Measurements from ENCODE around the gene PCDHGB1. TPM values are rescaled to one million over a fixed set of nuclear protein-coding genes. Genes with fewer than 3 reads are reported as not detected.
A peak's percentile ranks its signal among the peaks of the same experiment; 100 is the strongest.
"Not testable (repeated sequence)": the region's sequence is repeated elsewhere in the genome, so short reads cannot be mapped to it uniquely, and the experiment has no call there.

Gene PCDHGB1
- 6.8 and 8.1 TPM in 2 replicates for total RNA-seq (2014; rRNA removed)
- 3.2 TPM for polyA plus RNA-seq (2012)

GRCh38 chr5:141349917-141350619, at the start of gene PCDHGB1:
TSS of gene PCDHGB1 (plus strand) at chr5:141350099. CDS start at chr5:141350261, 162 bp downstream.
- DNase-seq (ENCODE audit: low read depth): peak; percentile 74

GRCh38 chr5:141303756-141304155, 46.1 kb upstream of the PCDHGB1 start, which contains the start of gene SLC25A2:
TSS of gene SLC25A2 (minus strand) at chr5:141304049. CDS start at chr5:141303865, 184 bp downstream.
- DNase-seq (ENCODE audit: low read depth): no peak

- DNase-seq (ENCODE audit: low read depth): no peak
These were observed 43.3 kb upstream of the PCDHGB1 start for GRCh38 chr5:141306630-141307029.

DNA sequence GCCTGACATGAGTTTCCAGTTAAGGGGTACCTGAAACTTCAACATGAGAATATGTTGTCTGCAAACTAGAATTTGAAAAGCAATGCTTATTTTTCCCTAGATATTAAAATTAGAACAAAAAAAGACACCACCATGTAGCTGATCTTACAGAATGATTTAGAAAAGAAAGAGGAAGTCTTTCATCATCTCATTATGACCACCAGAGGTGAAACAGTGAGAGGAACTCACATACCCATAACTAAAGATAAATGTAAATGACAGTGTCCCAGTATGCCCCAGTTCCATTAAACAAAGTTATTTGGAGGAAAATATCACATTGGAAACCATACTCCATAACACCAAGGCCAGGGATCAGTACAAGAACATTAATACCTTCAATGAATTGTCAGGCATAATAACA, 36.2 kb upstream of the PCDHGB1 start:
- no peak for DNase-seq (ENCODE audit: low read depth)

DNA sequence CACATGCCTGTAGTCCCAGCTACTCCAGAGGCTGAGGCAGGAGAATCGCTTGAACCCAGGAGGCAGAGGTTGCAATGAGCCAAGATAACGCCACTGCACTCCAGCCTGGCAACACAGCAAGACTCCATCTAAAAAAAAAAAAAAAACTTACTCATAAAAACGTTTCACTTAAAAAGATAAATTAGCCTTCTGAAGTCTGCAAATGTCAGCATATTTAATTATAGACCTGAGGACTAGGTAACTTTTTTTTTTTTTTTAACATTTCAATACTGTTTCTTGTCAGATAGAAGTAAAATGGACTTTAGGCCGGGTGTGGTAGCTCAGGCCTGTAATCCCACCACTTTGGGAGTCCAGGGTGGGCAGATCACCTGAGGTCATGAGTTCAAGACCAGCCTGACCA, 32.9 kb upstream of the PCDHGB1 start:
- DNase-seq (ENCODE audit: low read depth): not testable (repeated sequence)

DNA sequence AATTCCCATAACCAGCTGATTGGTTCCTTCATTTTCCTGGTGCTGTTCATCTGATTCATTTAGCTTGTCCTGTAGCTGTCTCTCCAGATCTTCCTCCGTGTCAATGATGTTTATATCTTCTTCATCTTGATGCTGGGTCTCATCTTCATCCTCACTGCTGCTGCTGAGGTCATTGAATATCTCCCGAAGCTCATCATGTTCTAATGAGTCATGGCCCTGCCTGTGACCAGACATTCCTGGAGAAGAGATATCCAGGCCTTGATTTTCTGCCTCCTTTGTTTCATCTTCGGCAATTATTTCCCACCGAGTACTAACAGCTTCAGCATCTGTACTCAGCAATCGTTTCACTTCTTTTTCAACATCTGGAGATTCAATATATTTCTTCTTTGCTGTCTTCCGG, 30.7 kb upstream of the PCDHGB1 start:
- DNase-seq (ENCODE audit: low read depth): peak; percentile 10

- no peak for DNase-seq (ENCODE audit: low read depth)
These were observed 30.2 kb upstream of the PCDHGB1 start for GRCh38 chr5:141319699-141320098.

DNA sequence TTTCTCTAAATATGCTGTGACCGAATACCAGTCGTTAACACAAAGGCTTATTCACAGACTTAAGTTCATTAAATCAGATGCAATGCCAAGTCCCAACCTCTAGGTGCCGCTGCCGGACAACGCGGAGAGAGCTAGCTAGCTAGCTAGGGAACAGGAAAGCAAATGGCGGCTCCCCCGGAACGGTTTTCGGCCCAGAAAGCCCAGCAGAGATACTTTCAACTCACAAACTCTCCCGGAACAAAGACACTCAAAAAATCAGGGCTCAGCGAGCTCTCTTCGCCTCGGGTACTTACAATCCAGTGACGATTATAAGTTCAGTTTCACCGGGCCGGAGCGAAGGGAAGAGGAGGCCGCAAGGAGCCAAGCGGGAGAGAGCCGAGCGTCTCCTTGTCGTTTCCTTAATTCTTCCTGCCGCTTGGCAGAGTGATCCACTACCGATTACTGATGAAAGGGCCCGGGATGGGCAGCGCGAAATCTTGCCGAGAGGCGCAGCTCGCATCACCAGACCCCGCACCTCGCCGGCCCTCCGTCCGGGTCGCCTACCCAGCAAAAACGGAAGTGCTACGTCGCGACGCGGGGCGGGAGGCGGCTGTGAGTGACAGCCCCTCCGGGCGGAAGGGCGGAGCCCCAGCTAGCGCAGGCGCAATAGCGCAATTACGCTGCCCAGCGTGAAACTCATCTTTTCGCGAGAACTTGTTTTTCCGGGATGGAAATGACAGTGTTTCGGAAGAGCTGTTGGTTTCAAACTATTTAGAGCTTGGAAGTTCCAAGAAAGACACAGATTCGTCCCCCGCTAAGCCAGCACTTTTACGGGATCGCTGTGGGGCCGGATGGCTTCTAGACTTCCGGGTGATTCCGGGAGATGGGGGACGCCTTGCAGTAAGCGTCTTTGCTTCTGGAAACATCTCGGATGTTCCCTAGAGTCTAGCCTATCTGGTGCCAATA, 29.4 kb upstream of the PCDHGB1 start, which contains the start of gene TAF7:
Gene TAF7 (minus strand): TSS at position 560 of the 945 bp plus-strand sequence. CDS start 740 bp downstream, outside the sequence.
- DNase-seq (ENCODE audit: low read depth): peak; percentile 93

DNA sequence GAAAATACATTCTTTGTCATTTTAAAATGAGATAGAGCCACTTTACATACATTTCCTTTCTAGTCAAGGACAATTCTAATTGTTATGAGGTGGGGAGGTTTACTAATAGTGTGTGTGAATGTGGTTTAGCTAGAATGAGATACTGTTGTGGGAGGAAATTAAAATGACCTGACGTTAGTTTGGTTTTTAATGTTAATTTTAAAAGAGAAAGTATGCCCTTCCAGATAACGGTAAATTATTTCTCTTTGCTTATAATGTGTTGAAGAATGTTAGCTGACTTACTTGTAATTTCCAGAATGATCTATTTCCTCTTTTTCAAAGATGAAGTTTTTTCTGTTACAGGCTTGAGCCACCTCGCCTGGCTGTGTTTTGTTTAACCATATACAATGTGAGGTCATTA, 27.6 kb upstream of the PCDHGB1 start:
- DNase-seq (ENCODE audit: low read depth): no peak

DNA sequence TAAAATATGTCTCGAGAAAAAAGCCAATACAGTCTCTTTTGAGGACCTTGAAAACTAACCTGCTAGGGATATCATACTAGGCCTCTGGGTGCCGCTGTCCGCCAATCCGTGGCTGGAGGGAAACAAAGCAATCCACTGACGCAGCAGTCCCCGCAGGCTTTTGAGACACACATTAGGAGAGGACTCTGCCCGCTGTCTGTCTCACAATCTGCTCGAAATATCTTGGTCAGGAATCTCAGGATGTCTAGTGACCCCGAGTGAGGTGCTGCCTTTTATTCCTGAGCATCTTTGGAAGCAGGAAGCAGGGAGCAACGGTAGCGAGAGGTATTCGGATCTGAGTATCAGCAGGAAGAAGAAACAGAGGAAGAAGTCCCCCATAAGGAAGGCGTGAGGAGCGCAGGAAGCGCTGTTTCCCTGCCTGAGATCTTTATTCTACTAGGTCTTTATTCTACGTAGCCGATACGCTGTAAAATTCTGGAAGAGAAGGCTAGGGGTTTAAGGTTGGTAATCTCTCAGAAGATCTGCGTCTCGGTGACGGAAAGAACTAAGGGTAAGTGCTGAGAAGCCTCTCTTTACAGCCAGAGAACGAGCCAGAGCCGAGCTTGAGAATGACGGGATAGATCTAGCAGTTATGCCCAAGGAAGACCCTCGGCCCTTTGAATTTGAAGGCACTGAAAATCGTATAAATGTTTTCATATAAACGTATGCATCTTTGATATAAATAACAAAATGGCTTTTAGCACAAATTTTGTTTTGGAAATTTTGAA, 23.6 kb upstream of the PCDHGB1 start:
- peak; percentile 69 for DNase-seq (ENCODE audit: low read depth)

DNA sequence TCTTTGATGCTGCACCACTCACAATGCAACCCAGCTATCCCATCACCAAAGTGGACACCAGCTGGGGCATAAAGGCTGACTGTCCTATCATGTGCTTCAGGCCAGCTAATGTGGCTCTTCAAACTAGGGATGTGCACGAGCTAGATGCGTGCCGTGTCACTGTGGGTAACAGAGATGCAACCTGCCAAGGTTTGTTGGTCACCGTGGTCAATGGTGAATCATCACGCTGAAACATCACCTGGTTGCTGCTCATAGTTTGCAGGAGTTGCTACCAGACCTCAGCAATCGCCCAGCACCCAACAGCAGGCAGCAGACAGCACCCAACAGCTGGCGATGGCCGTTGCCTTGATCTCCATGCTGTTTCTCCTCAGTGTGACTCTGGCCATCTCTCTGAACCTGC, 21.7 kb upstream of the PCDHGB1 start:
- DNase-seq (ENCODE audit: low read depth): peak; percentile 13

GRCh38 chr5:141330299-141331080, 19.4 kb upstream of the PCDHGB1 start, which contains the start of gene PCDHGA1:
TSS of gene PCDHGA1 (plus strand) at chr5:141330514.
- peak; percentile 76 for DNase-seq (ENCODE audit: low read depth)

GRCh38 chr5:141332571-141332970, 17.3 kb upstream of the PCDHGB1 start:
- not testable (repeated sequence) for DNase-seq (ENCODE audit: low read depth)

GRCh38 chr5:141338538-141339306, 11.2 kb upstream of the PCDHGB1 start, which contains the start of gene PCDHGA2:
TSS of gene PCDHGA2 (plus strand) at chr5:141338760.
- peak; percentile 25 for DNase-seq (ENCODE audit: low read depth)

GRCh38 chr5:141340781-141341354, 9.0 kb upstream of the PCDHGB1 start:
- DNase-seq (ENCODE audit: low read depth): not testable (repeated sequence)

- no peak for DNase-seq (ENCODE audit: low read depth)
These were observed 7.1 kb upstream of the PCDHGB1 start for GRCh38 chr5:141342773-141343172.

DNA sequence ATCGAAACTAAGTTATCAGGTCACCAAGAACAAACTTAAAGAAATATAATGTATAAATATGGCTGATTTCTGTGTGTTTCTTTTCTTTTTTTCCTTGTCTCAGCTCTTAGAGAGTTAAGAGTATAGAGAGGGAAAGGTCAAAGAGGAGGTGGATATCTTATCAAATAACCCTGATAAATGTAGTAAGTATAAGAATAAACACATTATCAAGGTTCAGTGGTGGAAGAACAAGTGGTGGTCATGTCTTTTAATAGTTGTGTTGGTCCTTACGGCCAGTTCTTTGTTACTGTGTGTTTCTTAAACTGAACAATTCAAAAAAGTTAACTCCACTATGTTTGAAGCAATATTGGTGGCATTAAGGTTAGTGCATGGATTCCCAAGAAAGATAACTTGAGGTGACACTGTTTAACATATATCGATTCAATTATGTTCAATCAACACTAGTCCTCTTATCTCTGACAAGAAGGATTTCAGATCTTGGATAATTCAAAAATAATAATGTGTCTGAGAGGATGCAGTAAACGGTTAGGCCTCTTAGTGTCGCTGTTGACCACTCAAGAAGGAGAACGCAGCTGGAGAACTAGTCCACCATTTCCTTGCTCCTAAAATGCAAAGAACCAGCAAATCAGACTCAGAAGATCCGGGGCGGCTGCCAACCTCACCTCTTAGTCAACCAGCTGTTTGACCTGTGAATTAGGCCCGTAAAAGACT, 6.5 kb upstream of the PCDHGB1 start, which contains the start of gene PCDHGA3:
Gene PCDHGA3 (plus strand): TSS at position 588 of the 711 bp plus-strand sequence. CDS start 205 bp downstream, outside the sequence.
- DNase-seq (ENCODE audit: low read depth): no peak

GRCh38 chr5:141343953-141344463, 5.9 kb upstream of the PCDHGB1 start:
- DNase-seq (ENCODE audit: low read depth): no peak

Data from LHCN-M2 (cell line).